AG09319 (cell line): ENCODE results near the gene PSMD12.
"Not testable (repeated sequence)": the region's sequence is repeated elsewhere in the genome, so short reads cannot be mapped to it uniquely, and the experiment has no call there.

Experiments used
- DNase-seq: peaks from one replicate; pipeline ENCODE4 v3.0.0-alpha.2; 2010; ENCODE audit warnings: low read depth; ENCODE audit errors: extremely low read depth
- CTCF ChIP-seq: IDR thresholded peaks from 2 replicates; pipeline ENCODE4 v1.5.1; 2011; ENCODE audit warnings: low read depth, mild to moderate bottlenecking, inconsistent platforms, low read length, moderate library complexity

PSMD12 gene

GRCh38 chr17:67353161-67353560 lies 13.2 kb downstream of the PSMD12 start:
- DNase-seq: no peak
- no peak for TF ChIP-seq CTCF

GRCh38 chr17:67349420-67349819 lies 17.0 kb downstream of the PSMD12 start:
- TF ChIP-seq CTCF: no peak
- DNase-seq: no peak

- no peak for DNase-seq
- no peak for TF ChIP-seq CTCF
Measured at GRCh38 chr17:67347826-67348225, 18.6 kb downstream of the PSMD12 start.

GRCh38 chr17:67343237-67343636 lies 23.1 kb downstream of the PSMD12 start:
- no peak for DNase-seq
- no peak for TF ChIP-seq CTCF

GRCh38 chr17:67338353-67338752 lies 28.0 kb downstream of the PSMD12 start:
- DNase-seq: not testable (repeated sequence)

- no peak for TF ChIP-seq CTCF
- no peak for DNase-seq
Measured at GRCh38 chr17:67336859-67337258, 29.5 kb downstream of the PSMD12 start.

- TF ChIP-seq CTCF: no peak
- no peak for DNase-seq
Measured at GRCh38 chr17:67335245-67335835, 31.0 kb downstream of the PSMD12 start.

- DNase-seq: not testable (repeated sequence)
Measured at GRCh38 chr17:67332162-67332508, 34.2 kb downstream of the PSMD12 start.

- not testable (repeated sequence) for DNase-seq
Measured at GRCh38 chr17:67331381-67332161, 34.8 kb downstream of the PSMD12 start.
